Right cardiac atrium (tissue), 5 donors: ENCODE data around the gene NIBAN1. TPM values are rescaled to one million over a fixed set of nuclear protein-coding genes. Genes with fewer than 3 reads are reported as not detected.
"Not testable (repeated sequence)": the region's sequence is repeated elsewhere in the genome, so short reads cannot be mapped to it uniquely, and the experiment has no call there.

ENCODE experiments used
- ATAC-seq, 2 donors: fragments of 200-7000 bp; cut with Tn5 transposase; one replicate each; pipeline versions ENCODE4 v1.8.0 to v1.9.1; 2020; ENCODE audit warnings: moderate library complexity in 2 of 2, mild to moderate bottlenecking in 1 of 2
- DNase-seq, 3 donors: peaks; one replicate each; pipeline ENCODE4 v3.0.0-alpha.2; 2020
- H3K27ac ChIP-seq: one replicate; pipeline ENCODE4 v1.5.1; 2013; ENCODE audit warnings: mild to moderate bottlenecking, low read length, control low read depth, moderate library complexity
- H3K27me3 ChIP-seq: one replicate; pipeline ENCODE4 v1.6.1; 2013; ENCODE audit not compliant: control insufficient read depth, insufficient read depth
- H3K4me1 ChIP-seq: one replicate; pipeline ENCODE4 v1.6.1; 2013; ENCODE audit warnings: low read length; ENCODE audit not compliant: control insufficient read depth, insufficient read depth
- H3K4me3 ChIP-seq: one replicate; pipeline ENCODE4 v1.5.1; 2013; ENCODE audit warnings: low read length, control low read depth
- H3K9me3 ChIP-seq: one replicate; pipeline ENCODE4 v1.6.1; 2013; ENCODE audit warnings: low read length; ENCODE audit not compliant: control insufficient read depth
- WGBS: extraction: QIAGEN DNeasy Blood & Tissue Kit; methylation state at CpG from one replicate; pipeline ENCODE4 v1.1.7; 2013; 5-methylcytosine and 5-hydroxymethylcytosine counted together
- intact Hi-C, 4 donors: fragments of 100-400 bp; cut with DNase I; formaldehyde crosslinking; loops; one replicate each; pipeline versions ENCODE4 v1.11.0 to v1.14.0; 2022 to 2023
- long read RNA-seq, 4 donors: library from polyadenylated mRNA; unstranded; transcript quantifications; one replicate each; pipeline ENCODE4 v2.0.0, GENCODE V29; 2020 to 2021
- polyA plus RNA-seq: library from polyadenylated mRNA; stranded (reverse); fragments of 200-250 nt; gene quantifications from one replicate; pipeline ENCODE4 v1.2.3, GENCODE V29; 2013
- total RNA-seq, 4 donors: library from RNA; stranded (reverse); fragmentation: NEBNext Ultra II Directional; extraction: Animal tissue kit (Norgen Biotek cat#: 25700); gene quantifications; one replicate each; pipeline ENCODE4 v1.2.1, GENCODE V29; 2021
- donor health status: healthy with polysubstance abuse.
- donor health status: DM: no; HTN: yes; CAD: no.
- donor health status: DM: no; HTN: no; CAD: no.
- donor health status: DM: no; HTN: yes; CAD: no; lungs with severe emphysema.
- donor health status: DM: yes; HTN: yes; CAD: no.

NIBAN1 gene, protein sequence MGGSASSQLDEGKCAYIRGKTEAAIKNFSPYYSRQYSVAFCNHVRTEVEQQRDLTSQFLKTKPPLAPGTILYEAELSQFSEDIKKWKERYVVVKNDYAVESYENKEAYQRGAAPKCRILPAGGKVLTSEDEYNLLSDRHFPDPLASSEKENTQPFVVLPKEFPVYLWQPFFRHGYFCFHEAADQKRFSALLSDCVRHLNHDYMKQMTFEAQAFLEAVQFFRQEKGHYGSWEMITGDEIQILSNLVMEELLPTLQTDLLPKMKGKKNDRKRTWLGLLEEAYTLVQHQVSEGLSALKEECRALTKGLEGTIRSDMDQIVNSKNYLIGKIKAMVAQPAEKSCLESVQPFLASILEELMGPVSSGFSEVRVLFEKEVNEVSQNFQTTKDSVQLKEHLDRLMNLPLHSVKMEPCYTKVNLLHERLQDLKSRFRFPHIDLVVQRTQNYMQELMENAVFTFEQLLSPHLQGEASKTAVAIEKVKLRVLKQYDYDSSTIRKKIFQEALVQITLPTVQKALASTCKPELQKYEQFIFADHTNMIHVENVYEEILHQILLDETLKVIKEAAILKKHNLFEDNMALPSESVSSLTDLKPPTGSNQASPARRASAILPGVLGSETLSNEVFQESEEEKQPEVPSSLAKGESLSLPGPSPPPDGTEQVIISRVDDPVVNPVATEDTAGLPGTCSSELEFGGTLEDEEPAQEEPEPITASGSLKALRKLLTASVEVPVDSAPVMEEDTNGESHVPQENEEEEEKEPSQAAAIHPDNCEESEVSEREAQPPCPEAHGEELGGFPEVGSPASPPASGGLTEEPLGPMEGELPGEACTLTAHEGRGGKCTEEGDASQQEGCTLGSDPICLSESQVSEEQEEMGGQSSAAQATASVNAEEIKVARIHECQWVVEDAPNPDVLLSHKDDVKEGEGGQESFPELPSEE
- total RNA-seq (100 to 1,000 TPM; 307 to 359 (median 329) TPM), polyA plus RNA-seq (105 TPM)
- long read RNA-seq, donor 1, full-length matches to known transcripts: 236 of 490 reads
- long read RNA-seq, donor 1, partial matches to known transcripts: 28 of 490 reads
- long read RNA-seq, donor 1, other reads (novel, unspliced or antisense): 226 of 490 reads
- long read RNA-seq, donor 2, full-length matches to known transcripts: 28 of 116 reads
- long read RNA-seq, donor 2, partial matches to known transcripts: 5 of 116 reads
- long read RNA-seq, donor 2, other reads (novel, unspliced or antisense): 83 of 116 reads
- long read RNA-seq, donor 3, full-length matches to known transcripts: 945 of 1,671 reads
- long read RNA-seq, donor 3, partial matches to known transcripts: 73 of 1,671 reads
- long read RNA-seq, donor 3, other reads (novel, unspliced or antisense): 653 of 1,671 reads
- long read RNA-seq, donor 4, full-length matches to known transcripts: 24 of 143 reads
- long read RNA-seq, donor 4, partial matches to known transcripts: 115 of 143 reads
- long read RNA-seq, donor 4, other reads (novel, unspliced or antisense): 4 of 143 reads

- peak; percentile 79 to 91 (median 88) for DNase-seq
- ATAC-seq: peak; percentile 84 to 86
- WGBS: under 1% methylated on average over 70 of the region's 70 CpGs
- no peaks in the 10 kb centered on the region for H3K9me3 ChIP-seq
- no peaks in the 10 kb centered on the region for H3K4me1 ChIP-seq
- H3K27ac ChIP-seq: peak within 1 kb of the TSS; percentile 83
- H3K4me3 ChIP-seq: peak within 1 kb of the TSS; percentile 83
- intact Hi-C loops: loop anchor here in 2 of 4 donors (10.0 kb wide), 1 partner anchor 89 kb away; no protein-coding TSS in a partner anchor
- H3K27me3 ChIP-seq: no peaks in the 10 kb centered on the region
These were observed at the start of gene NIBAN1 for GRCh38 chr1:184974056-184974836. TSS of gene NIBAN1 (minus strand) at chr1:184974508. CDS start at chr1:184974356, 152 bp downstream.

GRCh38 chr1:185017966-185018365 lies 43.7 kb upstream of the NIBAN1 start:
- Histone ChIP-seq H3K27me3 (no peaks in the 10 kb centered on the region), H3K27ac (no peak overlapping the region), H3K4me1 (no peaks in the 10 kb centered on the region), H3K4me3 (no peak overlapping the region), H3K9me3 (no peaks in the 10 kb centered on the region)
- DNase-seq: no peak
- intact Hi-C loops: no loop called here
- no peak for ATAC-seq
- WGBS: 56% methylated on average over 3 of the region's 3 CpGs

GRCh38 chr1:185017338-185017737 lies 43.0 kb upstream of the NIBAN1 start:
- DNase-seq: no peak
- no peaks in the 10 kb centered on the region for H3K4me1 ChIP-seq
- 85% methylated on average over 2 of the region's 2 CpGs for WGBS
- H3K4me3 ChIP-seq: no peak overlapping the region
- no peak overlapping the region for H3K27ac ChIP-seq
- ATAC-seq: no peak
- H3K9me3 ChIP-seq: no peaks in the 10 kb centered on the region
- no peaks in the 10 kb centered on the region for H3K27me3 ChIP-seq
- intact Hi-C loops: no loop called here

DNA sequence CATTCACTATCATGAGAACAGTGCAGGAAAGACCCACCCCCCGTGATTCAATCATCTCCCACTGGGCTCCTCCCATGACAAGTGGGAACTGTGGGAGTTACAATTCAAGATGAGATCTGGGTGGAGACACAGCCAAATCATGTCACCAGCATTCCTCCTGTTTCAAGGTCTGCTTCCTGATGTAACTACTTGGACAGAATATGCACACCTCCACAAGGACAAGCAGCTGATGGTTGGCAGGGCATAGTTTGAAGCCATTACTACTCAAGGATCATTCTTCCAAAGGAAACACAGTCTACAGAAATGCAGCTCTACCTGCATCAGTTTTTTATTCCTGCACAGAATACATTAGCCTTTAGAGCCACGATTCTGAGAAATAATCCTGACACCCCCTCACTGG lies 42.6 kb upstream of the NIBAN1 start:
- no peak overlapping the region for H3K4me3 ChIP-seq
- WGBS: 64% methylated on average over 2 of the region's 2 CpGs
- H3K27me3 ChIP-seq: no peaks in the 10 kb centered on the region
- H3K27ac ChIP-seq: no peak overlapping the region
- ATAC-seq (no peak), DNase-seq (no peak)
- intact Hi-C loops: no loop called here
- H3K9me3 ChIP-seq: no peaks in the 10 kb centered on the region
- H3K4me1 ChIP-seq: no peaks in the 10 kb centered on the region

DNA sequence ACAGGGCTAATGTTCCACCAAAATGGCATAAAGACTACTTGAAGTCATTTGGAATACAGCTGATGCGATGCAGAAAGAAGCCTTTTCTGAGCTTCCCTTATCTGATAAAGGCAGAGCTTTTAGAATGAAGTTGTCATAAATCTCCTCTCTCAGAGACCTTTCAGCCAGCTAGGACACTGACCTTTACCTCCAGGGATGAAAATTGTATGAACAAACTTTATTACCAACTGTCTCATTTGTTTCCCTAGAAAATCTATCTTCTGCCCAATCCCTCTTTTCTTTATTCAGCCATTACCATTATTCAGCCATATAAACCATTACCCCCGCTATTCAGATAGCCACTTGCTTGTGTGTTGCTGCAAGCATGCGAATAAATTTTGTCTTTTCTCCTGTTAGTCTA lies 41.3 kb upstream of the NIBAN1 start:
- Histone ChIP-seq H3K4me1 (no peaks in the 10 kb centered on the region), H3K27ac (no peak overlapping the region), H3K9me3 (no peaks in the 10 kb centered on the region), H3K27me3 (no peaks in the 10 kb centered on the region), H3K4me3 (no peak overlapping the region)
- intact Hi-C loops: no loop called here
- ATAC-seq (no peak), DNase-seq (no peak)
- WGBS: 96% methylated on average over 3 of the region's 3 CpGs

DNA sequence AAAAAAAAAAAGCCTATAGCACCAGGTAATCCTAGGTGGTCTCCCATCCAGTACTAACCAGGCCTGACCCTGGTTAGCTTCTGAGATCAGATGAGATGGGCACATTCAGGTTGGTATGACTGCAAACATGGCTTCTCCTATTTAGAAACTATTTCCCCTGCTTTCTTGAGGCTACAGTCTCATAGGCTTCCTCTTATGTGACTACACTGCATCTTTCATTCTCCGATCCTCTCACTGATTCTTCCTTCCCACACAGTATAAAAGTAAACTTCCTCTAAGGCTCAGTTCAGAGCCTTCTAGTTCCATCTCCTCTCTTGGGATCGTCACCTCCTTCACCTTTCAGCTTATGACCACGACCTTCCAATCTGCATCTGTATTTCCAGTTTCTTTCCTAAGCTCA lies 40.6 kb upstream of the NIBAN1 start:
- Histone ChIP-seq H3K27ac (no peak overlapping the region), H3K9me3 (no peaks in the 10 kb centered on the region), H3K27me3 (no peaks in the 10 kb centered on the region), H3K4me1 (no peaks in the 10 kb centered on the region), H3K4me3 (no peak overlapping the region)
- DNase-seq (no peak), ATAC-seq (no peak)
- 79% methylated on average over 3 of the region's 3 CpGs for WGBS
- intact Hi-C loops: no loop called here

- H3K27me3 ChIP-seq: no peaks in the 10 kb centered on the region
- intact Hi-C loops: no loop called here
- DNase-seq: no peak
- no peak overlapping the region for H3K4me3 ChIP-seq
- no peak for ATAC-seq
- H3K9me3 ChIP-seq: no peaks in the 10 kb centered on the region
- H3K4me1 ChIP-seq: no peaks in the 10 kb centered on the region
- no peak overlapping the region for H3K27ac ChIP-seq
These were observed 36.1 kb upstream of the NIBAN1 start for GRCh38 chr1:185010361-185010760.

DNA sequence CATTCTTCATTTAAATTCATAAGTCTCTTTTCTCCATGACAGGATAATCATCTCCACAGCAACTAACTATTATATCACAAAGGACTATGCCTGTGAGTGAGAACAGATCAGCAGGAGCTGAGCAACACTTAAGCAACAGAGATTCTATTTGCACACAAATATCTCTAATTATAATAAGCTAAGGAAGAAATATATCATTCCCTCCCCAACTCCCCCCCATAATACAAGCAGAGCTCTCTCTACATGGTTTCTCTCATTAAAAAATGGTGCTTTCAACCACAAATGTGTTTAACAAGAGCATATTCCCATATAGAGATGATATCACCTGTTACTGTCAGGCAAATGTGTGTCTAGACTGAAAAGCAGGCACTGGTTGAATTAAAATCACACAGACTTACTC lies 34.5 kb upstream of the NIBAN1 start:
- intact Hi-C loops: no loop called here
- DNase-seq (no peak), ATAC-seq (no peak)
- no peaks in the 10 kb centered on the region for H3K9me3 ChIP-seq
- H3K4me1 ChIP-seq: no peaks in the 10 kb centered on the region
- H3K27ac ChIP-seq: no peak overlapping the region
- H3K4me3 ChIP-seq: no peak overlapping the region
- no peaks in the 10 kb centered on the region for H3K27me3 ChIP-seq

DNA sequence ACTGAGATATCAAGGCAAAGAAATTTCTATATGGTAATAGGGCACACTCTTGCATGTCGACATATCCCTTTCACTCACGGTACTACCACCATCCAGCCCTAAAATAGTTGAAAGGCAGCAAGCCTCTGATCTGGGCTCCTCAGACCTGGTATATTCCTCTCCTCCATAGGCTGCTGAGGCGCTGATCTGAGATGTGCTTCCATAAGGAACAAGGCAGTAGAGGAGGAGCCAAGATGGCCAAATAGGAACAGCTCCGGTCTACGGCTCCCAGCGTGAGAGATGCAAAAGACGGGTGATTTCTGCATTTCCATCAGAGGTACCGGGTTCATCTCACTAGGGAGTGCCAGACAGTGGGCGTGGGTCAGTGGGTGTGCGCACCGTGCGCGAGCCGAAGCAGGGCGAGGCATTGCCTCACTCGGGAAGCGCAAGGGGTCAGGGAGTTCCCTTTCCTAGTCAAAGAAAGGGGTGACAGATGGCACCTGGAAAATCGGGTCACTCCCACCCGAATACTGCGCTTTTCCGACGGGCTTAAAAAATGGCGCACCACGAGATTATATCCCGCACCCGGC lies 27.1 kb upstream of the NIBAN1 start:
- ATAC-seq, DNase-seq, H3K27ac ChIP-seq, H3K9me3 ChIP-seq, H3K4me3 ChIP-seq, H3K27me3 ChIP-seq, H3K4me1 ChIP-seq, intact Hi-C loops: not testable (repeated sequence)
- WGBS: 93% methylated on average over 26 of the region's 26 CpGs

GRCh38 chr1:184999974-185000373 lies 25.7 kb upstream of the NIBAN1 start:
- H3K4me3 ChIP-seq, H3K27me3 ChIP-seq, ATAC-seq, H3K4me1 ChIP-seq, intact Hi-C loops, H3K9me3 ChIP-seq, DNase-seq, H3K27ac ChIP-seq: not testable (repeated sequence)
- WGBS: 92% methylated on average over 6 of the region's 6 CpGs
